Measurements from ENCODE around the gene FGG. TPM values are rescaled to one million over a fixed set of nuclear protein-coding genes. Genes with fewer than 3 reads are reported as not detected.
A peak's percentile ranks its signal among the peaks of the same experiment; 100 is the strongest.

The FGG gene
- total and polyA plus RNA-seq, 2 of the 13 experiments (the other 11 are each of a cell fraction or from before 2014, with no cell fraction given): 1,037 to 2,423 TPM

- TF ChIP-seq RERE (CRISPR knock-in tag; IDR thresholded peaks at IDR 0.05; ENCODE audit: low read depth): peak; percentile 99
- no peak for TF ChIP-seq PAX8 (CRISPR knock-in tag; IDR thresholded peaks at IDR 0.05; ENCODE audit: borderline replicate concordance)
- peak; percentile 73; the same call in 1 of the 2 replicates for TF ChIP-seq RFXAP (CRISPR knock-in tag; IDR thresholded peaks at IDR 0.05; ENCODE audit: borderline replicate concordance)
- TF ChIP-seq ZBTB42 (CRISPR knock-in tag; IDR thresholded peaks at IDR 0.05): no peak
- TF ChIP-seq NR2C2 (CRISPR knock-in tag; IDR thresholded peaks at IDR 0.05; ENCODE audit: borderline replicate concordance): no peak; the same call in 1 of the 2 replicates
- no peak for TF ChIP-seq AGO1 (IDR thresholded peaks at IDR 0.05; ENCODE audit: low read depth, low read length, poor library complexity, severe bottlenecking)
- TF ChIP-seq SETDB1 (CRISPR knock-in tag; IDR thresholded peaks at IDR 0.05; ENCODE audit: borderline replicate concordance): no peak
- TF ChIP-seq ZNF414 (CRISPR knock-in tag; IDR thresholded peaks at IDR 0.05): no peak
- TF ChIP-seq ZNF256 (CRISPR knock-in tag; conservative IDR thresholded peaks at IDR 0.05): no peak
- no peak for TF ChIP-seq NRL (CRISPR knock-in tag; IDR thresholded peaks at IDR 0.05; ENCODE audit: borderline replicate concordance)
- no peak for TF ChIP-seq FOXC1 (CRISPR knock-in tag; IDR thresholded peaks at IDR 0.05; ENCODE audit: borderline replicate concordance)
- TF ChIP-seq ZNF121 (CRISPR knock-in tag; IDR thresholded peaks at IDR 0.05): peak; percentile 64; the same call in 1 of the 2 replicates
- peak; percentile 89; the same call in 1 of the 2 replicates for TF ChIP-seq BRF2 (CRISPR knock-in tag; IDR thresholded peaks at IDR 0.05)
- peak; percentile 94 for TF ChIP-seq ZNF503 (CRISPR knock-in tag; IDR thresholded peaks at IDR 0.05)
- no peak for TF ChIP-seq GTF3A (CRISPR knock-in tag; conservative IDR thresholded peaks at IDR 0.05)
- 0 out of 2 replicates have a peak, but pooled peaks have one; percentile 3 for TF ChIP-seq MNT (IDR thresholded peaks at IDR 0.05)
- TF ChIP-seq ZNF792 (CRISPR knock-in tag; IDR thresholded peaks at IDR 0.05): peak; percentile 87
Observed at GRCh38 chr4:154559494-154560418, 52.7 kb downstream of the FGG start (continued).

Data from HepG2 (cell line).